Right atrium auricular region (tissue), 2 donors: ENCODE measurements around the gene OR52B6. TPM values are rescaled to one million over a fixed set of nuclear protein-coding genes. Genes with fewer than 3 reads are reported as not detected.
A peak's percentile ranks its signal among the peaks of the same experiment; 100 is the strongest.
"Not testable (repeated sequence)": the region's sequence is repeated elsewhere in the genome, so short reads cannot be mapped to it uniquely, and the experiment has no call there.

Source experiments
- DNase-seq: peaks from one replicate; pipeline ENCODE4 v3.0.0-alpha.2; 2019; ENCODE audit warnings: low spot score
- H3K27ac ChIP-seq, 2 donors: fragments of 200-600 bp; sonication (generic); 1 replicate in 1 of 2; 2 replicates in 1 of 2; pipeline ENCODE4 v1.5.1; 2016 to 2019
- H3K27me3 ChIP-seq, 2 donors: fragments of 200-600 bp; sonication (generic); one replicate each; pipeline versions ENCODE4 v1.5.1 to v1.6.0; 2017 to 2019
- H3K36me3 ChIP-seq: fragments of 200-600 bp; sonication (generic); one replicate; pipeline ENCODE4 v1.5.1; 2016
- H3K4me1 ChIP-seq, 2 donors: fragments of 200-600 bp; sonication (generic); one replicate each; pipeline versions ENCODE4 v1.5.1 to v1.6.0; 2017 to 2019
- H3K4me3 ChIP-seq, 2 donors: fragments of 200-600 bp; sonication (generic); 1 replicate in 1 of 2; 2 replicates in 1 of 2; pipeline ENCODE4 v1.5.1; 2017 to 2019; ENCODE audit warnings: mild to moderate bottlenecking in 1 of 2, moderate library complexity in 1 of 2
- H3K9me3 ChIP-seq, 2 donors: fragments of 200-600 bp; sonication (generic); one replicate each; pipeline ENCODE4 v1.5.1; 2019
- total RNA-seq, 2 donors: library from RNA; depleted of rRNA; stranded (reverse); fragments of >200 nt; gene quantifications; one replicate each; pipeline ENCODE4 v1.1.0, GENCODE V29; 2016
- TF ChIP-seq, protein P1 (sequence below), 2 donors: fragments of 200-600 bp; sonication (generic); IDR thresholded peaks; one replicate each; pipeline ENCODE4 v1.5.1; 2019; ENCODE audit warnings: antibody characterized with exemption in 2 of 2

Gene OR52B6
- total RNA-seq, 2 donors from 2014 or later = not detected

- H3K27me3 ChIP-seq = no peaks in the 10 kb centered on the region
- H3K4me1 ChIP-seq = peaks cover 0 to 22% of the 10 kb centered on the region in 2 donors
- no peaks in the 10 kb centered on the region for H3K36me3 ChIP-seq
- peak within 1 kb of the TSS in 1 of 2 donors; percentile 39 for H3K27ac ChIP-seq
- DNase-seq = peak; percentile 67
- TF ChIP-seq, protein P1, sequence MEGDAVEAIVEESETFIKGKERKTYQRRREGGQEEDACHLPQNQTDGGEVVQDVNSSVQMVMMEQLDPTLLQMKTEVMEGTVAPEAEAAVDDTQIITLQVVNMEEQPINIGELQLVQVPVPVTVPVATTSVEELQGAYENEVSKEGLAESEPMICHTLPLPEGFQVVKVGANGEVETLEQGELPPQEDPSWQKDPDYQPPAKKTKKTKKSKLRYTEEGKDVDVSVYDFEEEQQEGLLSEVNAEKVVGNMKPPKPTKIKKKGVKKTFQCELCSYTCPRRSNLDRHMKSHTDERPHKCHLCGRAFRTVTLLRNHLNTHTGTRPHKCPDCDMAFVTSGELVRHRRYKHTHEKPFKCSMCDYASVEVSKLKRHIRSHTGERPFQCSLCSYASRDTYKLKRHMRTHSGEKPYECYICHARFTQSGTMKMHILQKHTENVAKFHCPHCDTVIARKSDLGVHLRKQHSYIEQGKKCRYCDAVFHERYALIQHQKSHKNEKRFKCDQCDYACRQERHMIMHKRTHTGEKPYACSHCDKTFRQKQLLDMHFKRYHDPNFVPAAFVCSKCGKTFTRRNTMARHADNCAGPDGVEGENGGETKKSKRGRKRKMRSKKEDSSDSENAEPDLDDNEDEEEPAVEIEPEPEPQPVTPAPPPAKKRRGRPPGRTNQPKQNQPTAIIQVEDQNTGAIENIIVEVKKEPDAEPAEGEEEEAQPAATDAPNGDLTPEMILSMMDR (IDR thresholded peaks at IDR 0.05) = no peak
- H3K9me3 ChIP-seq = no peaks in the 10 kb centered on the region
- peak within 1 kb of the TSS; percentile 41 to 54 for H3K4me3 ChIP-seq
Observed at GRCh38 chr11:5596607-5597201, 16.0 kb downstream of the OR52B6 start, which contains the start of gene TRIM6. Gene TRIM6, plus strand, starts transcription at chr11:5596637. Its CDS starts 261 bp downstream, at chr11:5596898.

GRCh38 chr11:5597953-5598352, 17.3 kb downstream of the OR52B6 start:
- Histone ChIP-seq H3K4me1 (peaks cover 0 to 22% of the 10 kb centered on the region in 2 donors), H3K9me3 (no peaks in the 10 kb centered on the region), H3K36me3 (no peaks in the 10 kb centered on the region), H3K27ac (no peak overlapping the region), H3K27me3 (no peaks in the 10 kb centered on the region), H3K4me3 (no peak overlapping the region)
- no peak for DNase-seq
- TF ChIP-seq, protein P1 (IDR thresholded peaks at IDR 0.05) = no peak

GRCh38 chr11:5600374-5600851, 19.7 kb downstream of the OR52B6 start:
- no peaks in the 10 kb centered on the region for H3K9me3 ChIP-seq
- TF ChIP-seq, protein P1 (IDR thresholded peaks at IDR 0.05) = peak; percentile 46 to 70
- no peaks in the 10 kb centered on the region for H3K36me3 ChIP-seq
- H3K27ac ChIP-seq = peak overlapping the region; percentile 24 to 40
- DNase-seq = peak; percentile 79
- H3K27me3 ChIP-seq = no peaks in the 10 kb centered on the region
- H3K4me3 ChIP-seq = no peak overlapping the region
- H3K4me1 ChIP-seq = peaks cover 0 to 22% of the 10 kb centered on the region in 2 donors

- not testable (repeated sequence) for H3K27me3 ChIP-seq, H3K4me1 ChIP-seq, H3K27ac ChIP-seq, H3K9me3 ChIP-seq, DNase-seq, H3K4me3 ChIP-seq, H3K36me3 ChIP-seq
Observed at GRCh38 chr11:5602791-5603190, 22.1 kb downstream of the OR52B6 start.

- Histone ChIP-seq H3K36me3 (no peaks in the 10 kb centered on the region), H3K4me1 (peaks cover 0 to 5% of the 10 kb centered on the region in 2 donors), H3K27ac (no peak overlapping the region), H3K27me3 (no peaks in the 10 kb centered on the region), H3K4me3 (no peak overlapping the region), H3K9me3 (no peaks in the 10 kb centered on the region)
- no peak for DNase-seq
- TF ChIP-seq, protein P1 (IDR thresholded peaks at IDR 0.05) = no peak
Observed at GRCh38 chr11:5603326-5603725, 22.6 kb downstream of the OR52B6 start.

- peaks cover 0 to 5% of the 10 kb centered on the region in 2 donors for H3K4me1 ChIP-seq
- no peaks in the 10 kb centered on the region for H3K36me3 ChIP-seq
- H3K27ac ChIP-seq = no peak overlapping the region
- TF ChIP-seq, protein P1 (IDR thresholded peaks at IDR 0.05) = no peak
- no peaks in the 10 kb centered on the region for H3K27me3 ChIP-seq
- H3K9me3 ChIP-seq = no peaks in the 10 kb centered on the region
- DNase-seq = no peak
- H3K4me3 ChIP-seq = no peak overlapping the region
Observed at GRCh38 chr11:5604896-5605295, 24.2 kb downstream of the OR52B6 start.
